Fibroblast of pulmonary artery (primary cell): ENCODE results near the gene ZC3H12C.

Experiments used
- DNase-seq: peaks from one replicate; pipeline ENCODE4 v3.0.0-alpha.2; 2010; ENCODE audit warnings: low read depth
- H3K4me3 ChIP-seq: replicated peaks from 2 replicates; pipeline ENCODE4 v1.5.1; 2011; ENCODE audit warnings: low read depth, mild to moderate bottlenecking, control low read depth, low read length, moderate library complexity
- TF ChIP-seq, protein P1 (sequence below): IDR thresholded peaks from 2 replicates; pipeline ENCODE4 v1.5.1; 2011; ENCODE audit warnings: mild to moderate bottlenecking, control low read depth, low read length, inconsistent platforms; ENCODE audit errors: missing control alignments

ZC3H12C gene

DNA sequence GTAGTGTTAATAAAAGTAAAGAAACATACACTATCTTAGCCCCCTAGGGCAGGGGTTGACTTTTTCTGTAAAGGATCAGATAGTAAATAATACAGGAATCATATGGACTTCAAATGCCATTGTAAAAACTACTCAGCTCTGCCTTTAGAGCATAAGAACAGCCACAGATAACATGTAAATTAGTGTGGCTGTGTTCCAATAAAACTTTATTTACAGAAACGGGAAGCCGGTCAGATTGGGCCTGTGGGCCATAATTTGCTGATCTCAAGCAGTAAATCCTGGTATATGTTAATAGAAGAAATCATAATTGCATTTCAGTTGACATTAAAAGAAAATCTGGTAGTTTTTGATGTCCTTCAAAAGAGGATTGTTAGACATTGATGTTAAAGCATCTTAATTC, 76.5 kb downstream of the ZC3H12C start:
- TF ChIP-seq, protein P1, sequence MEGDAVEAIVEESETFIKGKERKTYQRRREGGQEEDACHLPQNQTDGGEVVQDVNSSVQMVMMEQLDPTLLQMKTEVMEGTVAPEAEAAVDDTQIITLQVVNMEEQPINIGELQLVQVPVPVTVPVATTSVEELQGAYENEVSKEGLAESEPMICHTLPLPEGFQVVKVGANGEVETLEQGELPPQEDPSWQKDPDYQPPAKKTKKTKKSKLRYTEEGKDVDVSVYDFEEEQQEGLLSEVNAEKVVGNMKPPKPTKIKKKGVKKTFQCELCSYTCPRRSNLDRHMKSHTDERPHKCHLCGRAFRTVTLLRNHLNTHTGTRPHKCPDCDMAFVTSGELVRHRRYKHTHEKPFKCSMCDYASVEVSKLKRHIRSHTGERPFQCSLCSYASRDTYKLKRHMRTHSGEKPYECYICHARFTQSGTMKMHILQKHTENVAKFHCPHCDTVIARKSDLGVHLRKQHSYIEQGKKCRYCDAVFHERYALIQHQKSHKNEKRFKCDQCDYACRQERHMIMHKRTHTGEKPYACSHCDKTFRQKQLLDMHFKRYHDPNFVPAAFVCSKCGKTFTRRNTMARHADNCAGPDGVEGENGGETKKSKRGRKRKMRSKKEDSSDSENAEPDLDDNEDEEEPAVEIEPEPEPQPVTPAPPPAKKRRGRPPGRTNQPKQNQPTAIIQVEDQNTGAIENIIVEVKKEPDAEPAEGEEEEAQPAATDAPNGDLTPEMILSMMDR: no peak
- H3K4me3 ChIP-seq: no peak overlapping the region
- no peak for DNase-seq

DNA sequence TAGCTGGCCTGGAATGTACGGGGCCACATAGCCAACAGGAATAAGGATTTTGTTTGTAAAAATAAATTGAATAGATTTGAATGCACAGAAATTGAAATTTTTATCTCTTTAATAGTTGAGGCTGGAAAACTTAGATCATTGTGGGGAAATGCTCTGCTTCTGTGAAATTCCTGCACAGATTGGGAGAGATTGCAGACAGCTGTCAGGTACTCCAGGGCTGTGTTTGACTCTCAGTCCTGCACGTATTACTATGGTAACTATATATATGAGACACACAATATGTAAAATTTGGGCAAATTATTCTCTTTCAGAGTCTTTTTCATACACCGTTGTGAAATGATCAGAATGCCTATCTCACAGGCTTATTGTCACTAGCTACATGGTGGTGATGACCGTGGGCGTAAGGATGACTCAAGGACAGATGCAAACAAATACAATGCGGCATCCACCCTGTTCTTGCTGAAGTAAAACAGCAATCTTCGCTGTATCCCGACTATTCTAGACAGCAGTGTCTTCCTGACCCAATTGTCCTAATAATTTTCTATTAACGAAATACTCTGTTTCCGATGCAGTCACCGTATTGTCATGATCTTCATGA, 79.4 kb downstream of the ZC3H12C start:
- H3K4me3 ChIP-seq: no peak overlapping the region
- TF ChIP-seq, protein P1: no peak
- no peak for DNase-seq

DNA sequence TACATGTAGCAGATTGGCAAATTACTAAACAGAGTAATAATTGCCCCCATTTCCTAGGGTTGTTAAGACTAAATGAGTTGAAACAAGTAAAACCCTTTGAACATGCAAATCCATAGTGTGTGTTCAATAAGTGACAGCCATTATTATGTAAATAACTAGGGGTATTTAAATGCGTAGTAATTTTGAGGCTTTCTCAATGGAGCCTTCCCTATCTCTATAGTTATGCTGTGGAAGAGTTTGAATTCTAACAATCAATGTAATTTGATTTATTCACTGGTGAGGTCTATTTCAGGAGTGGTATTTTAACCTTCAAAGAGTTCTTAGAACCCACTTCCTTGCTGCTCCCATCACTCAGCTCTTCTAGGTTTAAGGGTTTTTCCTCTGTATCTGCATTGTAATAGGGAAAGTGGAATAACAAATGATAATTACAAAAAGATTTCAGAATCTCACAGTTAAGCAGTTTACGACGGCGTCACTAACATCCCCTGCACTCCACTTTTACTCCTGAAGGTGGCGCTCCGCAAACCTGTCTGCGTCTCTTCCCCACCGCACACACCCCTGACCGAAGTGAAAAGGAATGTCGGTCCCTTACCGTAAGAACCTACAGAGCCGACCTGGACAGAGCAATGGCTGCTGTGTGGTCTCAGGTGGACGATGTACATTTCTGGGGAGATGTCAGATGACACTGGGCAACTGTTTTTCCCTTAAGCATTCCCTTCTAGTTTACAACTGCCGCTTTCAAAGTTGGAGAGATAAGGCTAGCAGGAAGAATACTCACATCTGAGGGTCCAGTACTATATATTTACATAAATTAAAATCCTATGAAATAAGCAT, 80.8 kb downstream of the ZC3H12C start:
- no peak overlapping the region for H3K4me3 ChIP-seq
- TF ChIP-seq, protein P1: peak; percentile 92
- DNase-seq: peak; percentile 84

GRCh38 chr11:110174645-110175310, 81.6 kb downstream of the ZC3H12C start:
- H3K4me3 ChIP-seq: no peak overlapping the region
- TF ChIP-seq, protein P1: no peak
- peak; percentile 40 for DNase-seq

GRCh38 chr11:110176366-110177085, 83.3 kb downstream of the ZC3H12C start:
- DNase-seq: peak; percentile 57
- TF ChIP-seq, protein P1: no peak
- H3K4me3 ChIP-seq: no peak overlapping the region

- DNase-seq: no peak
- no peak overlapping the region for H3K4me3 ChIP-seq
- TF ChIP-seq, protein P1: no peak
Observed at GRCh38 chr11:110177086-110177456, 83.9 kb downstream of the ZC3H12C start.
